ENCODE data around the gene ZNF592.

- TF ChIP-seq CTCF (IDR thresholded peaks at IDR 0.05; ENCODE audit: low read length) (peak; percentile 79), EZH2 (IDR thresholded peaks at IDR 0.05; ENCODE audit: borderline replicate concordance, low read length) (no peak)
Measured at GRCh38 chr15:84826369-84826823, 78.0 kb downstream of the ZNF592 start.

Data from OCI-LY1 (cell line).